IgD-negative memory B cell (primary cell): ENCODE data around the gene CDC26. TPM values are rescaled to one million over a fixed set of nuclear protein-coding genes. Genes with fewer than 3 reads are reported as not detected.
"Not testable (repeated sequence)": the region's sequence is repeated elsewhere in the genome, so short reads cannot be mapped to it uniquely, and the experiment has no call there.

ENCODE experiments used
- H3K27ac Mint-ChIP-seq, 3 donors: one replicate each; pipeline ENCODE4 v1.8.0; 2020 to 2022; ENCODE audit warnings: mild to moderate bottlenecking in 3 of 3, mixed read lengths in 3 of 3, moderate library complexity in 1 of 3
- H3K27me3 Mint-ChIP-seq: one replicate; pipeline ENCODE4 v1.8.0; 2021; ENCODE audit warnings: mixed read lengths
- H3K36me3 Mint-ChIP-seq: one replicate; pipeline ENCODE4 v1.8.0; 2020; ENCODE audit warnings: mild to moderate bottlenecking, mixed read lengths
- H3K4me1 Mint-ChIP-seq, 3 donors: one replicate each; pipeline ENCODE4 v1.8.0; 2020 to 2022; ENCODE audit warnings: mixed read lengths in 3 of 3, mild to moderate bottlenecking in 1 of 3
- H3K4me3 Mint-ChIP-seq, 4 donors: one replicate each; pipeline ENCODE4 v1.8.0; 2020 to 2022; ENCODE audit warnings: mild to moderate bottlenecking in 4 of 4, mixed read lengths in 4 of 4, moderate library complexity in 3 of 4
- H3K9me3 Mint-ChIP-seq, 3 donors: one replicate each; pipeline ENCODE4 v1.8.0; 2020 to 2021; ENCODE audit warnings: mixed read lengths in 3 of 3, mild to moderate bottlenecking in 1 of 3
- polyA plus RNA-seq: library from polyadenylated mRNA; unstranded; fragments of 300-500 nt; fragmentation: Illumina TruSeq; gene quantifications from one replicate; pipeline ENCODE4 v1.2.3, GENCODE V29; 2021

Gene CDC26
- polyA plus RNA-seq, 1 donor from 2014 or later = 135 TPM

DNA sequence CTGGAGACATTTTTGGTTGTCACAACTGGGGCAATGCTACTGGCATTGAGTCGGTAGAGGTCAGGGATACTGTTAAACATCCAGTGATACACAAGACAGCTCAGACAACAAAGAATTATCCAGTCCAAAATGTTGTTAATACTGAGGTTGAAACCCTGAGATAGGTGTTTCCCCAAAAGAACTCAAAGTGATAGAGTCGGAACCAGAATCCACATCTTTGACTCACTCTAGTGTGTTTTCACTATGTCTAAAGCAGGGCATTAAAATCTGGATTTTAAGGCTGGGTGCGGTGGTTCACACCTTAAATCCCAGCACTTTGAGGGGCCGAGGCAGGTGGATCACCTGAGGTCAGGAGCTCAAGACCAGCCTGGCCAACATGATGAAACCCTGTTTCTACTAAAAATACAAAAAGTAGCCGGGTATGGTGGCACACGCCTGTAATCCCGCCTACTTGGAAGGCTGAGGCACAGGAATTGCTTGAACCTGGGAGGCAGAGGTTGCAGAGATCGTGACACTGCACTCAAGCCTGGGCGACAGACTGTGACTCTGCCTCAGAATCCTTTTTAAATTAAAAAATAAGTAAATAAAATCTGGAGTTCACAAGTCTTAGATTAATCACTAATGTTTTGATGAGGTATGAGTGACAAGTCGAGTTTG lies 37.0 kb downstream of the CDC26 start:
- Mint-ChIP-seq H3K27me3 (peaks cover 1% of the 10 kb centered on the region), H3K27ac (no peak overlapping the region), H3K4me3 (no peak overlapping the region), H3K9me3 (no peaks in the 10 kb centered on the region), H3K4me1 (peaks cover 10 to 14% (median 13%) of the 10 kb centered on the region in 3 donors), H3K36me3 (peaks cover 2% of the 10 kb centered on the region)

DNA sequence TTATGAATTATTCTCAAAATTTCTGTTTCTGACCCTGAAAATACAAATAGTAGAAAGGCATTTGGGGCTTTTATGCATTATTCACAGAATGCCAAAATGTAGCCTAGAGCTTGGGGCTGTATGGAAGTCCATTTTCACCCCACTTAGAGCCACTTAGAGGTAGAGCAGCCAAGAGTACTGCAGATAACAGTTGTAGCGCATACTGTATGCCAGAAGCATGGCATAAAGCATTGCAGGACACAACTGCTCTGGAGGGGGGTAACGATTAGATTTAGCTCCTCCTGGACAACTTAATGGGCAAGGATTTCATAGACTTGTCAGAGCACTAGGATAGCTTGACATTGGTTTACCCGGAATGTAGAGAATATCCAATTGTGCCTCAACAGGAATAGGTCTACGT lies 38.3 kb downstream of the CDC26 start:
- Mint-ChIP-seq H3K4me3 (no peak overlapping the region), H3K4me1 (peaks cover 15 to 23% (median 23%) of the 10 kb centered on the region in 3 donors), H3K36me3 (peaks cover 2% of the 10 kb centered on the region), H3K9me3 (no peaks in the 10 kb centered on the region), H3K27ac (no peak overlapping the region), H3K27me3 (peaks cover 1% of the 10 kb centered on the region)

DNA sequence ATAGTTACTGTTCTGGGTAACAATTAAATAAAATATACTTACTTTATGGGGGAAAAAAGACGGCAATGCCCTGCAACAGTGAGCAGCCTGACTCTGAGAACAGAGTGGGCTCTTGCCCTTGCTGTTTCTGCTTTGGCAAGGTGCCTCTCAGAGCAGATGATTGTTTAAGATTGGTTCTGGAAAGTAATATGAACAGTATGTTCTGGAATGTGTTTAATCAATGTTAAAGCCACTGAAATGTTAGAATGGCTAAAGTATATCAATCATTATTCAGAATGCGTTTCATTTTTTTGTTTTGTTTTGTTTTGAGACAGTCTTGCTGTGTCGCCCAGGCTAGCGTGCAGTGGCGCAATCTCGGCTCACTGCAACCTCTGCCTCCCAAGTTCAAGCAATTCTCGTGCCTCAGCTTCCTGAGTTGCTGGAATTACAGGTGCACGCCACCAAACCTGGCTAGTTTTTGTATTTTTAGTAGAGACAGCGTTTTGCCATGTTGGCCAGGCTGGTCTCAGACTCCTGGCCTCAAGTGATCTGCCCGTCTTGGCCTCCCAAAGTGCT lies 39.6 kb downstream of the CDC26 start:
- H3K4me1 Mint-ChIP-seq = peaks cover 15 to 24% (median 21%) of the 10 kb centered on the region in 3 donors
- H3K4me3 Mint-ChIP-seq, H3K36me3 Mint-ChIP-seq, H3K27ac Mint-ChIP-seq, H3K27me3 Mint-ChIP-seq, H3K9me3 Mint-ChIP-seq: not testable (repeated sequence)

DNA sequence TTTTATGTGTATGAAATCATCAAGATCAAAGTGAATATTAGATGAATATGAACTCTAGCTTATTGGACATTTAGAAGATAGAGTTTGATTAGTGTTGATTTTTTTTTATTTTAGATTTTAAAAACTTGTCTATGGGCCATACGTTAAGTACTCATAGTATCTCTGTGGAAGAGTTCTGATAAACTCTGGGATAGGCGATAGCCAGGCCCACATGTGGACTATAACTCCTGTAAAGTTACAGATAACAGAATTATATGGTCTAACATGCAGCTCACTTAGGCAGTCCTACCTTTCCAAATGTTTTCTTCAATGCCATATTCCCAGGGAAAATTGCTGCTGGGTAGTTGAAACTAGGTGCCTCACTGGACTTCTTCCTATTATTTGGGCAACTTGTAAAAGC lies 43.7 kb downstream of the CDC26 start:
- Mint-ChIP-seq H3K36me3 (peaks cover 2% of the 10 kb centered on the region), H3K27me3 (no peaks in the 10 kb centered on the region), H3K9me3 (no peaks in the 10 kb centered on the region), H3K4me1 (peaks cover 15 to 24% (median 23%) of the 10 kb centered on the region in 3 donors), H3K4me3 (no peak overlapping the region), H3K27ac (no peak overlapping the region)

DNA sequence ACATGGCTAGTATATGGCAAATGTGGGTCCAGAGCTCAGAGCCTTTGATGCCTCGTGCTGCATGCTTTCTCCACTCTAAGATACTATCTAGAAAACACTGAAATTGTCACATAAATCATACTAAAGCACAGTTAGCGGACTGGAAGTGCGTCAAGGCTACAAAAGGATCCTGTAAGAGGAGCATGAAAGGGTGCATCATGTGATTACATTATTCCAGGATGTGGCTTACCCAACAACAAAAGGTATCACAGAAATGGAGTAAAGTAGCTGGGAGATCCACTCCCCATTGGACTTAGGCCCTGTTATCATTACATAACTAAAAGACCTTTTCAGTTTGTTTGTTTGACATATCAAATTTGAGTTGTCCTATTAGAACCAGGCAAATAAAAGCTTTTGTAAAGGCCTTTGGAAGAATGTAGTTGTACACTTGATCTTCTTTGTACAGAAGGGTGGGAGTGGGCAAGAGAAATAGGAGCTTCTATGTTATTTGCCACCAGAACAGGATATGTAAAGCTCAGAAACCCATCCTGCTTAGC lies 47.2 kb downstream of the CDC26 start:
- Mint-ChIP-seq H3K4me3 (no peak overlapping the region), H3K27ac (peak overlapping the region in 1 of 3 donors; percentile 39), H3K27me3 (no peaks in the 10 kb centered on the region), H3K36me3 (peaks cover 2% of the 10 kb centered on the region), H3K4me1 (peaks cover 9 to 11% (median 9%) of the 10 kb centered on the region in 3 donors), H3K9me3 (no peaks in the 10 kb centered on the region)

DNA sequence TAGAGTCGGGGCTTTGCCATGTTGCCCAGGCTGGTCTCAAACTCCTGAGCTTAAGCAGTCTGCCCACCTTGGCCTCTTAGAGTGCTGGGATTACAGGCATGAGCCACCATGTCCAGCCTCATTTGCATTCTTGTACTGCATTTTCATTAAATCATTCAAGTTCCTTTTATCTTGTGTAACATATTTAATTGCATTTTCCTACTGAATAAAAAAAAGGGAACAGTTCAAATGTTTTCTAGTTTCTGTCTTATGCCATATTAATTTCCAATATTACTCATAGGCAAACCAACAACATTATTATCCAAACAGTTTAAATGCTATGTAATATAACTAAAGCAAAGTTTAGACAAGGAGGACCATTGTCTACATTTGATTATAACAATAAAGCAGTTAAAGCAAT lies 47.9 kb downstream of the CDC26 start:
- Mint-ChIP-seq H3K27ac (no peak overlapping the region), H3K4me3 (no peak overlapping the region), H3K27me3 (no peaks in the 10 kb centered on the region), H3K9me3 (no peaks in the 10 kb centered on the region), H3K4me1 (peaks cover 4 to 7% (median 5%) of the 10 kb centered on the region in 3 donors), H3K36me3 (peaks cover 2% of the 10 kb centered on the region)

DNA sequence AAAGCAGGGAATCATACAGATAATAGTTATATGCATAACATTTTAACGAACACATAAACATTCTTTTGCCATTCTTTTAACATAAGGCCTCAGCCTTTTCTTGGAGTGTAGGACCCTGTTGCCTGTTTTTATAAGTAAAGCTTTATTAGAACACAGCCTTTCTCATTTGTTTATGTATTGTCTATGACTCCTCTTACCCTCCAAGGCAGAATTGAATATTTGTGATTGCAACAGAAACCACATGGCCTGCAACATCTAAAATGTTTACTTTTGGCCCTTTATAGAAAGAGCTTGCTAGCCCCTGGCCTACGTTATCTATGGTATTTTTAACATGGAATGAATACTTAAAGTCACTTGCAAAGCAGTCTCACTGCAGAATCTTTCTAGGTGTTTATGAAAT lies 51.4 kb downstream of the CDC26 start:
- H3K9me3 Mint-ChIP-seq = no peaks in the 10 kb centered on the region
- no peaks in the 10 kb centered on the region for H3K27me3 Mint-ChIP-seq
- no peak overlapping the region for H3K27ac Mint-ChIP-seq
- peak overlapping the region in 1 of 4 donors; percentile 81 for H3K4me3 Mint-ChIP-seq
- H3K4me1 Mint-ChIP-seq = peaks cover 17 to 26% (median 22%) of the 10 kb centered on the region in 3 donors
- peaks cover 2% of the 10 kb centered on the region for H3K36me3 Mint-ChIP-seq

DNA sequence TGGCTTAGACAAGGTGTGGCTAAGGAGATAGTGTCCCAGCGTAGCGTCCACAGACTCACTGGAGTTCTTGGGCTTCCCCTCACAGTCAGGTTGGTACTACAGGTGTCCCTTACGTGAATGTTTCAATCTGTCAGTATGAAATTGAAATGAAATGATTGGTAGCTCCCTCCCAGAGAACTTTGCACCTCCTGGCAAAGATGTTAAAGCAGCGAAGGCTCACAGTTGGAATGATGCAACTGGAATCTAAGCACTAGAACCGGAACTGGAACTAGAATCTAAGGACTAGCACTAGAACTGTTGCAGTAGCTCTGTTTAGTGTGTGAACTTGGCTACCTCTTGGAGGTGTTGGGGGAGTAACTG lies 52.9 kb downstream of the CDC26 start:
- Mint-ChIP-seq H3K27ac (peak overlapping the region; percentile 80 to 92 (median 90)), H3K4me3 (peak overlapping the region; percentile 81 to 99 (median 96)), H3K27me3 (no peaks in the 10 kb centered on the region), H3K4me1 (peaks cover 24 to 32% (median 27%) of the 10 kb centered on the region in 3 donors), H3K36me3 (peaks cover 2% of the 10 kb centered on the region), H3K9me3 (no peaks in the 10 kb centered on the region)

DNA sequence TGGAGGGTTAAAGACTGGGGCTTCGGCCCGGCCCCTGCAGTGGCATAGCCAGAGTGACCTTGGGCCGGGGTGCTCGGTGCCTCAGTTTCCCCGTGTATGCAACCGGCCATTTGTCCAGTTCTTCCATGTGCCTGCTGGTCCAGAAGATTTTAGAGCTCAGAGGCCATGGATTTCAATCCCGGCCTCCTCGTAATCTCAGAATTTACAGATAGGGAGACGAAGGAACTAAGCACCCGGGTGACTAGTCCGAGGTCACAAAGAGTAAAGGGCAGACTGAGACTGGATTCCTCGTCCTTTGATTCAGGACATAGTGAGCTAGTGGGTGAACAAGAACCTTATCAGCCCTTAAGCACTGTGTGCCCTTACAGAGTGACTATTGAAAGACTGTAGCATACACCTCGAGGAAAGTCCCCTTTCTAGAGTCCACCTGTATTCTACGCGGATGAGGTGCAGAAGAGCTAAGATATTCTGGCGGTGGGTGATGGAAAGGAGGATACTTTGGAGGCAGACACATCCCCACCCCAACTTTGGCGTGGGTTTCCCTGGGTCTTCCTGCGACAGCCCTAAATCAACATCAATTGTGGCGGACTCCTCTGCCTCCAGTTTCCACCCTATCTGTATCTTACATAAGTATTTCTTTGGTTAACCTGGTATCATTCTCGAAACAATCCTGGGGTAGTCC lies 53.4 kb downstream of the CDC26 start:
- H3K27me3 Mint-ChIP-seq = no peaks in the 10 kb centered on the region
- no peaks in the 10 kb centered on the region for H3K9me3 Mint-ChIP-seq
- peaks cover 24 to 32% (median 27%) of the 10 kb centered on the region in 3 donors for H3K4me1 Mint-ChIP-seq
- H3K4me3 Mint-ChIP-seq = peak overlapping the region; percentile 81 to 99 (median 96)
- H3K27ac Mint-ChIP-seq = peak overlapping the region; percentile 80 to 92 (median 90)
- H3K36me3 Mint-ChIP-seq = peaks cover 2% of the 10 kb centered on the region

DNA sequence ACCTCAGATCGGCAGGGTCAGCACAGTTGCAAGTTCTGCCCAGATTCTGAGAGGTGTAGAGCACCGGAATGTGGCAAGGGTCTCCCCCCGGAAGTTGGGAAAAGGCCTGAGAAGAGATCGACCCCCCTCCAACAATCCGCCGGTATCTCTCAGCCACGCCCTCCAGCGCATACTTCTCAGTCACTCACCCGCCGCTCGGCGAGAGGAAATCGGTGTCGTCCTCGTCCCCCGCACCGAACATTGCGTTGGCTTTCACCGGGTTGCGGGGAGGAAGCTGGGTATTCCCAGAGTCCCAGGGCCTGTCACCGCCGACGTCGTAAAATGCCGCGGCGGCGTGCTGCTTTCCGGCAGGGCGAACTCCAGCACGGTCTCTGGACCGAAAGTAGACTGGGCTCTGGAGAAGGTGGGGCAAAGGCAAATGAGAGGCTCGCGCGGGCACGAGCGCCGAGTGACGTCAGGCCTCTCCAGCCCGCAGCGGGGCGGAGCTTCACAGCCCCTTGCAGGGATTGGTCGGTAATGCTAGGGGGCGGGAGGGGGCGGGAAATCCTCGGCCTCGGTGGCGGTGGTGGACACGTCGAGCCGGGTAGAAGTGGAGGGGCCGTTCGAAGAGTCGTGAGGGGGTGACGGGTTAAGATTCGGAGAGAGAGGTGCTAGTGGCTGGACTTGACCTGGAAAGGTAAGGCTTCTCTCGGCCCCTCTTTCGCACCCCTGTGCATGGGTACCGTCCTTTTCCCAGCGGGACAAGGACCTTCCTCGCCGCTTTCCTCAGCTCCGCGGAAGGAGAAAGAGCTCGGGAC lies 54.2 kb downstream of the CDC26 start, which contains the start of the genes FKBP15 and SLC31A1:
Gene FKBP15, minus strand, starts transcription at position 275 of the 797 bp plus-strand sequence. Its CDS starts 34 bp downstream, at position 241.
Gene SLC31A1, plus strand, starts transcription at position 542 of the 797 bp plus-strand sequence. CDS start 34,605 bp downstream, outside the sequence.
- H3K27me3 Mint-ChIP-seq = no peaks in the 10 kb centered on the region
- no peaks in the 10 kb centered on the region for H3K9me3 Mint-ChIP-seq
- H3K27ac Mint-ChIP-seq = peak within 1 kb of the TSS; percentile 90 to 97 (median 92)
- H3K4me1 Mint-ChIP-seq = peaks cover 24 to 35% (median 26%) of the 10 kb centered on the region in 3 donors
- peak within 1 kb of the TSS; percentile 81 to 99 (median 96) for H3K4me3 Mint-ChIP-seq
- H3K36me3 Mint-ChIP-seq = no peaks in the 10 kb centered on the region

DNA sequence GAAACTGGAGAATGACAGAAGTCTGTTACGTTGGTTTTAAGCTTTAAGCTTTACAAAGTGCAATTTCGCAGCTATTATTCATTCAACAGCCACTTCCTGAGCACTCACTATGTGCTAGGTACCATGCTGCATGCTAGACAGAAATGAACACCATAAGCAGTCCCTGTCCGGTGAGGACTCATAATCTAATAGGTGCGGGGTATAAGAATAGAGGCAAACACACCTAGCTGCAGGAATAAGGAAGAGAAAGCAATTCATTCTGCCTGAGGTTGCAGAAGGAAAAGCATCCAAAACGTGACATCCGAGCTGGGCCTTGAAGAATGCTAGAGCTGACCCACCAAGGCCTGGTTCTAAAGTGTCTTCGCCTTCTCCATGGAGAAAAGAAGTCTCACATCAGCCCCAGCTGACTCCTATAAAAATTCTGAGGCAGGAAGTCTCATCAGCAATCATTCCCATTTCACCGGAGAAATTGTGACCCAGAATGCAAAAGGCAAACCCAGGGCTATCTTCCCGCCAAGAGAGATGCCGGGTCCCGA lies 54.8 kb downstream of the CDC26 start:
- Mint-ChIP-seq H3K27ac (peak overlapping the region; percentile 88 to 97 (median 90)), H3K4me3 (peak overlapping the region; percentile 81 to 99 (median 96)), H3K36me3 (no peaks in the 10 kb centered on the region), H3K9me3 (no peaks in the 10 kb centered on the region), H3K4me1 (peaks cover 24 to 35% (median 26%) of the 10 kb centered on the region in 3 donors), H3K27me3 (no peaks in the 10 kb centered on the region)

DNA sequence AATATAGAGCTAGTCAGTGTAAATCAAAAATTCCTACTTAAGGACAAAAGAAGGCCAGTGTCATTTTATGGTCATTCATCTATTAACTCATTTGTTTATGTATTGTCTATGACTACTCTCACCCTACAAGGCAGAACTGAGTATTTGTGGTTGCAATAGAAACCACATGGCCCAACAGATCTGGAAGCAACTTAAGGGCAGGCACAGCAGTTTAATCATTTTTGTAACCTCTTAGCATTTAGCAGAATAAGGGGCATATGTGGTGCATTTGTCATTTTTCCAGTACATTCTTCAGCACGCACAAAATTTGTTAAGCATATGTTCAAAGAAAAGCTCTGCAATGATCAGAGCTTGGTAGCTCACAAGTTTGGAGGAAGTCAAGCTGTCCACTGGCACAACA lies 55.4 kb downstream of the CDC26 start:
- H3K27me3 Mint-ChIP-seq = no peaks in the 10 kb centered on the region
- H3K9me3 Mint-ChIP-seq = no peaks in the 10 kb centered on the region
- H3K4me1 Mint-ChIP-seq = peaks cover 26 to 38% (median 27%) of the 10 kb centered on the region in 3 donors
- H3K27ac Mint-ChIP-seq = peak overlapping the region; percentile 88 to 97 (median 90)
- H3K36me3 Mint-ChIP-seq = no peaks in the 10 kb centered on the region
- peak overlapping the region; percentile 81 to 99 (median 96) for H3K4me3 Mint-ChIP-seq

DNA sequence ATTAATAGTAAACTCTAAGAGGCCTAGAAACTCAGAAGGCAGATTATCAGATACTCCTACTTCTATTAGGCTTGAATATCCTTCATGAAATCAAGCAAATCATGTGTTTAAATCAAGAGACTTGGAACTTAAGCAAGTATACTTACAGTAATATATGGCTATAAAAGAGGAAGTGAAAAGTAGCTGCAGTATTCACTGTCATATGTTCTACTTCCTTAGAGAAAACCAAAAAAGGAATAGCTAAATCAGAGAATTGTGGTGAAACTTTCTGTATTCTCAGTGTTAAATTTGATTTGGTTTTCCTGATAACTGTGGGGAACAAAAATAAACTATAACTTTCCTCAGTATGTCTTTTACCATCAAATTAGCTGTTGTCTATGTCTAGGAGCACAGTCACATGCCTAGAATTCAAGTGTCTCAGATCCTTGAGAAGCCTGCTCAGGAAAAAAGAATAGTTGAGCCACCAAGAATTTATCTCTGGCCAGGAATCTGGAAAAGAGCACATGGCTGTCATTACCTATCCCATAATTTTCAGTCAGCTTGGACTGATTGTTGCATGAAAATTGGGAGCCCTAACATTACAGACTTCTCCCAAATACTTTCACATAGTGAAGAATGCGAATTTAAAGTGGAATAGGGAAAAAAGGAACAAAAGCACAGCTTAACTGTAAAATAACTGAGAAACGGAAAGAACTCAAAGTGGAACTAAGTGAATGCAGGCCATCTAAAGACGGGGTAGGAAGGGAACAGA lies 56.0 kb downstream of the CDC26 start:
- Mint-ChIP-seq H3K36me3 (no peaks in the 10 kb centered on the region), H3K9me3 (no peaks in the 10 kb centered on the region), H3K27me3 (no peaks in the 10 kb centered on the region), H3K4me3 (peak overlapping the region; percentile 81 to 99 (median 96)), H3K27ac (peak overlapping the region; percentile 88 to 97 (median 90)), H3K4me1 (peaks cover 28 to 43% (median 31%) of the 10 kb centered on the region in 3 donors)
